H1 (cell line): ENCODE measurements around the gene IKZF2. TPM values are rescaled to one million over a fixed set of nuclear protein-coding genes. Genes with fewer than 3 reads are reported as not detected.

Experiments
- CTCF ChIA-PET: fragments of 300-600 bp; sonication (Branson Sonifier 250); formaldehyde crosslinking; loops from one replicate; lab custom pipeline; 2021; ENCODE audit not compliant: partially characterized antibody; lab: Charles Lee
- POLR2A ChIA-PET: fragments of 300-600 bp; sonication (Branson Sonifier 250); formaldehyde crosslinking; loops from one replicate; lab custom pipeline; 2021; ENCODE audit warnings: inconsistent platforms; ENCODE audit not compliant: partially characterized antibody; lab: Charles Lee
- DNase-seq, 2 experiments: peaks; one replicate each; pipeline versions ENCODE4 v3.0.0 to v3.0.0-alpha.2; 2010 to 2022; ENCODE audit warnings: low spot score in 2 of 2, low read depth in 1 of 2, mixed read lengths in 1 of 2
- FAIRE-seq: peaks from 2 replicates; lab custom pipeline; 2011; peaks lifted over from hg19 to GRCh38; lab: Jason Lieb, UNC
- H2AFZ ChIP-seq: 2 replicates; pipeline ENCODE4 v1.8.1; 2012; ENCODE audit warnings: low read length, inconsistent platforms
- H2AK5ac ChIP-seq: 2 replicates; pipeline ENCODE4 v1.6.1; 2013; ENCODE audit warnings: low read depth, low read length
- H2BK120ac ChIP-seq: replicated peaks from 2 replicates; pipeline ENCODE3; 2013; ENCODE audit warnings: low read depth, low read length, inconsistent platforms
- H2BK12ac ChIP-seq: 2 replicates; pipeline ENCODE4 v1.6.1; 2013; ENCODE audit warnings: low read depth, low read length
- H2BK15ac ChIP-seq: 2 replicates; pipeline ENCODE4 v1.6.1; 2013; ENCODE audit warnings: low read length
- H2BK20ac ChIP-seq: 2 replicates; pipeline ENCODE4 v1.6.1; 2013; ENCODE audit warnings: low read length
- H2BK5ac ChIP-seq: 2 replicates; pipeline ENCODE4 v1.6.1; 2013; ENCODE audit warnings: low read depth, low read length
- H3K14ac ChIP-seq: 2 replicates; pipeline ENCODE4 v1.6.1; 2013; ENCODE audit warnings: inconsistent platforms; ENCODE audit not compliant: insufficient read length
- H3K18ac ChIP-seq: 2 replicates; pipeline ENCODE4 v1.6.1; 2013; ENCODE audit warnings: low read length; ENCODE audit errors: extremely low read depth
- H3K23ac ChIP-seq: 2 replicates; pipeline ENCODE4 v1.6.1; 2013; ENCODE audit warnings: inconsistent platforms; ENCODE audit not compliant: insufficient read length
- H3K23me2 ChIP-seq: 2 replicates; pipeline ENCODE4 v1.6.1; 2013; ENCODE audit warnings: low read depth, low read length
- H3K27ac ChIP-seq: 2 replicates; pipeline ENCODE4 v1.6.1; 2011; ENCODE audit warnings: low read depth, low read length, inconsistent platforms
- H3K27me3 ChIP-seq, 4 experiments: replicated peaks in 1 of 4; 1 replicate in 1 of 4; 2 replicates in 3 of 4; pipeline versions ENCODE4 v1.6.1 to v1.8.1; 2011 to 2013; ENCODE audit warnings: low read length in 3 of 4, mild to moderate bottlenecking in 3 of 4, inconsistent platforms in 2 of 4, mixed read lengths in 2 of 4, moderate library complexity in 1 of 4; ENCODE audit not compliant: control insufficient read depth in 3 of 4, insufficient read depth in 3 of 4; ENCODE audit errors: extremely low read depth in 1 of 4
- H3K36me3 ChIP-seq, 4 experiments: 2 replicates each; pipeline versions ENCODE4 v1.6.1 to v1.8.1; 2011 to 2013; ENCODE audit warnings: mild to moderate bottlenecking in 4 of 4, low read length in 3 of 4, moderate library complexity in 2 of 4, control low read depth in 1 of 4, inconsistent platforms in 1 of 4; ENCODE audit not compliant: insufficient read depth in 4 of 4, control insufficient read depth in 2 of 4
- H3K4ac ChIP-seq: replicated peaks from 2 replicates; pipeline ENCODE3; 2013; ENCODE audit warnings: low read length, low read depth, mixed read lengths, inconsistent platforms; ENCODE audit not compliant: insufficient read length
- H3K4me1 ChIP-seq, 4 experiments: replicated peaks in 1 of 4; 1 replicate in 1 of 4; 2 replicates in 3 of 4; pipeline versions ENCODE4 v1.6.1 to v1.8.1; 2011 to 2013; ENCODE audit warnings: low read length in 3 of 4, inconsistent platforms in 2 of 4, mixed read lengths in 1 of 4; ENCODE audit not compliant: insufficient read depth in 4 of 4, control insufficient read depth in 3 of 4
- H3K4me2 ChIP-seq, 2 experiments: 2 replicates each; pipeline versions ENCODE4 v1.6.1 to v1.8.1; 2011 to 2013; ENCODE audit warnings: low read depth in 2 of 2, low read length in 2 of 2, control low read depth in 1 of 2, inconsistent platforms in 1 of 2, mild to moderate bottlenecking in 1 of 2; ENCODE audit not compliant: insufficient read depth in 1 of 2
- H3K4me3 ChIP-seq, 4 experiments: fragments of 200-600, 300-600 bp in 1 of 4; sonication (generic), shearing (Covaris generic), sonication (Bioruptor Twin) in 1 of 4; 2 replicates each; pipeline versions ENCODE4 v1.5.1 to v1.8.1; 2011 to 2016; ENCODE audit warnings: low read length in 4 of 4, low read depth in 3 of 4, control low read depth in 2 of 4, inconsistent platforms in 2 of 4, mild to moderate bottlenecking in 2 of 4, mixed read lengths in 1 of 4, moderate library complexity in 1 of 4; ENCODE audit not compliant: insufficient read depth in 2 of 4; ENCODE audit errors: extremely low read depth in 1 of 4
- H3K56ac ChIP-seq: replicated peaks from 2 replicates; pipeline ENCODE3; 2013; ENCODE audit warnings: low read depth, mild to moderate bottlenecking, mixed read lengths, low read length, inconsistent platforms; ENCODE audit not compliant: insufficient read length
- H3K79me1 ChIP-seq: 2 replicates; pipeline ENCODE4 v1.6.1; 2013; ENCODE audit warnings: low read depth, low read length, control low read depth
- H3K79me2 ChIP-seq, 2 experiments: 2 replicates each; pipeline versions ENCODE4 v1.6.1 to v1.8.1; 2012 to 2013; ENCODE audit warnings: low read length in 2 of 2, mild to moderate bottlenecking in 2 of 2, inconsistent platforms in 1 of 2; ENCODE audit not compliant: insufficient read depth in 2 of 2, control insufficient read depth in 1 of 2
- H3K9ac ChIP-seq, 4 experiments: replicated peaks in 1 of 4; 1 replicate in 1 of 4; 2 replicates in 3 of 4; pipeline versions ENCODE4 v1.6.1 to v1.8.1; 2011 to 2013; ENCODE audit warnings: low read depth in 3 of 4, low read length in 3 of 4, control low read depth in 2 of 4, mild to moderate bottlenecking in 2 of 4, moderate library complexity in 2 of 4, inconsistent platforms in 1 of 4; ENCODE audit errors: extremely low read depth in 1 of 4
- H3K9me3 ChIP-seq, 2 experiments: 2 replicates each; pipeline versions ENCODE4 v1.6.1 to v1.8.1; 2012 to 2013; ENCODE audit warnings: mild to moderate bottlenecking in 2 of 2, moderate library complexity in 2 of 2, control low read depth in 1 of 2, inconsistent platforms in 1 of 2, low read depth in 1 of 2, low read length in 1 of 2, mixed read lengths in 1 of 2; ENCODE audit not compliant: insufficient read depth in 2 of 2
- H4K20me1 ChIP-seq, 2 experiments: replicated peaks in 1 of 2; 2 replicates each; pipeline versions ENCODE3 to v1.8.1; 2011 to 2013; ENCODE audit warnings: inconsistent platforms in 2 of 2, low read length in 2 of 2, mild to moderate bottlenecking in 1 of 2; ENCODE audit not compliant: insufficient read depth in 2 of 2, control insufficient read depth in 1 of 2
- H4K5ac ChIP-seq: 2 replicates; pipeline ENCODE4 v1.6.1; 2013; ENCODE audit warnings: low read length, low read depth, mixed read lengths, inconsistent platforms; ENCODE audit not compliant: insufficient read length
- H4K8ac ChIP-seq: 2 replicates; pipeline ENCODE4 v1.8.0; 2013; ENCODE audit warnings: mild to moderate bottlenecking, moderate library complexity, low read length, inconsistent platforms; ENCODE audit not compliant: insufficient read depth; ENCODE audit errors: extremely low read depth
- H4K91ac ChIP-seq: replicated peaks from 2 replicates; pipeline ENCODE3; 2013; ENCODE audit warnings: low read length, mixed read lengths, inconsistent platforms; ENCODE audit not compliant: insufficient read length
- BRCA1 ChIP-seq: IDR thresholded peaks from 2 replicates; pipeline ENCODE4 v1.6.1; 2012; ENCODE audit warnings: low read depth, low read length, improper control_type of control experiment
- CTBP2 ChIP-seq: IDR thresholded peaks from 2 replicates; pipeline ENCODE4 v1.7.0; 2011; ENCODE audit warnings: borderline replicate concordance, mild to moderate bottlenecking, moderate library complexity, mixed read lengths, low read length; ENCODE audit not compliant: insufficient read depth, insufficient read length
- GABPA ChIP-seq: IDR thresholded peaks from 2 replicates; pipeline ENCODE4 v1.6.1; 2011; ENCODE audit warnings: mild to moderate bottlenecking, low read length, moderate library complexity, borderline replicate concordance; ENCODE audit not compliant: insufficient read depth
- HDAC2 ChIP-seq, 2 experiments: fragments of 300-600 bp in 1 of 2; sonication (generic) in 1 of 2; IDR thresholded peaks; 2 replicates each; pipeline ENCODE4 v1.6.1; 2011 to 2012; ENCODE audit warnings: low read depth in 2 of 2, low read length in 2 of 2, mild to moderate bottlenecking in 2 of 2, moderate library complexity in 2 of 2, borderline replicate concordance in 1 of 2, inconsistent platforms in 1 of 2
- PHF8 ChIP-seq: fragments of 200-600 bp; sonication (generic); conservative IDR thresholded peaks from 2 replicates; pipeline ENCODE4 v1.7.1; 2012; ENCODE audit warnings: low read depth, mild to moderate bottlenecking, inconsistent platforms, low read length, moderate library complexity
- SUZ12 ChIP-seq: fragments of 200-600 bp; sonication (generic); IDR thresholded peaks from 2 replicates; pipeline ENCODE4 v1.6.1; 2012; ENCODE audit warnings: mild to moderate bottlenecking, inconsistent platforms, low read length, moderate library complexity, mixed read lengths
- TAF7 ChIP-seq: optimal IDR thresholded peaks from 2 replicates; pipeline ENCODE3; 2011; ENCODE audit warnings: low read depth, mild to moderate bottlenecking, inconsistent platforms, low read length, moderate library complexity, borderline replicate concordance
- WGBS, 2 experiments: shearing (Covaris generic) in 1 of 2; methylation state at CpG; one replicate each; pipeline versions ENCODE4 v1.1.6 to v1.1.7; 2013 to 2015; ENCODE audit warnings: low lambda C conversion rate in 2 of 2, mixed read lengths in 2 of 2, inconsistent platforms in 1 of 2, low coverage in 1 of 2, missing lambda C conversion rate in 1 of 2; ENCODE audit not compliant: insufficient replicate concordance in 2 of 2, insufficient coverage in 1 of 2, insufficient read length in 1 of 2; ENCODE audit errors: extremely low coverage in 1 of 2, missing lambda C conversion rate in 1 of 2; 5-methylcytosine and 5-hydroxymethylcytosine counted together
- polyA plus RNA-seq, 7 experiments: library from polyadenylated mRNA; depleted of rRNA in 3 of 7; stranded (reverse) in 5 of 7; unstranded in 2 of 7; fragments of >200 nt in 5 of 7; fragments of 200-250 nt in 2 of 7; gene quantifications; 1 replicate in 5 of 7; 2 replicates in 1 of 7; 4 replicates in 1 of 7; pipeline versions ENCODE4 v1.2.1 to v1.2.3, GENCODE V29; 2011 to 2013; ENCODE audit warnings: missing spikeins in 2 of 7, mixed read lengths in 2 of 7
- total RNA-seq: library from RNA; stranded (reverse); fragmentation: NEBNext Ultra II Directional; extraction: Animal tissue kit (Norgen Biotek cat#: 25700); gene quantifications from 2 replicates; pipeline ENCODE4 v1.2.1, GENCODE V29; 2021
- TF ChIP-seq, protein P1 (sequence below), 3 experiments: IDR thresholded peaks; 1 replicate in 2 of 3; 2 replicates in 1 of 3; pipeline versions ENCODE4 v1.5.1 to v1.6.1; 2011; ENCODE audit warnings: low read length in 3 of 3, mild to moderate bottlenecking in 3 of 3, inconsistent platforms in 2 of 3, low read depth in 1 of 3, moderate library complexity in 1 of 3; ENCODE audit not compliant: insufficient read depth in 1 of 3; ENCODE audit errors: control extremely low read depth in 1 of 3
- TF ChIP-seq, protein P2 (sequence below): IDR thresholded peaks from 2 replicates; pipeline ENCODE4 v1.6.1; 2011; ENCODE audit warnings: low read depth, mild to moderate bottlenecking, low read length; ENCODE audit not compliant: insufficient read depth

Gene IKZF2
- total and polyA plus RNA-seq, 2 of the 8 experiments (the other 6 are each of a cell fraction or from before 2014, with no cell fraction given): 1.7 to 4.4 TPM

DNA sequence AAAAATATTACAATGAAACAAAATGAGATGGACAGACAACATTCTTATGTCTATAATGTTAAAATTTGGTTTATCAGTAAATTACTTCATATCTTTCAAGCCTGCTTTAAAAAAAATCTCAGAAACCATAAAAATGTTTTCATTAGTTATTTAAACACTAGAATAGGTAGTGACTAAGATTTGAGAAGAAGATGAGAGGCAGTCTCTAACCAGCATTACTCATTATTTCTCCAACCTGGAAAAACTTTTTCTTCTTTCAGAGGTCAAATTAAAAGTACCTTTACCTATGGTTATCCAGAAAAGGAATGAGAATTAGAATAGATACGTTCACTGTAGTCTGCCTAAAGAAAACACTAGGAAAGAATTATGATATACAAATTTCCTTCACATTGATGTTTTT is 50.3 kb downstream of the IKZF2 start:
- DNase-seq: no peak
- H4K5ac ChIP-seq: no peak overlapping the region
- H3K18ac ChIP-seq: no peak overlapping the region
- H3K36me3 ChIP-seq: no peaks in the 10 kb centered on the region
- POLR2A ChIA-PET: no interaction called here
- no peaks in the 10 kb centered on the region for H3K23me2 ChIP-seq
- no peak overlapping the region for H2BK5ac ChIP-seq
- H4K20me1 ChIP-seq: no peaks in the 10 kb centered on the region
- no peak overlapping the region for H3K23ac ChIP-seq
- no peak overlapping the region for H3K4me2 ChIP-seq
- no peaks in the 10 kb centered on the region for H3K79me2 ChIP-seq
- no peaks in the 10 kb centered on the region for H3K9me3 ChIP-seq
- H3K27me3 ChIP-seq: no peaks in the 10 kb centered on the region
- H4K8ac ChIP-seq: no peak overlapping the region
- no peak for TF ChIP-seq BRCA1
- no peak for TF ChIP-seq CTBP2
- no peak for TF ChIP-seq HDAC2 (IDR thresholded peaks at IDR 0.05; ENCODE audit: borderline replicate concordance in 1 of 2, low read depth in 2 of 2, low read length in 2 of 2)
- TF ChIP-seq, protein P1, sequence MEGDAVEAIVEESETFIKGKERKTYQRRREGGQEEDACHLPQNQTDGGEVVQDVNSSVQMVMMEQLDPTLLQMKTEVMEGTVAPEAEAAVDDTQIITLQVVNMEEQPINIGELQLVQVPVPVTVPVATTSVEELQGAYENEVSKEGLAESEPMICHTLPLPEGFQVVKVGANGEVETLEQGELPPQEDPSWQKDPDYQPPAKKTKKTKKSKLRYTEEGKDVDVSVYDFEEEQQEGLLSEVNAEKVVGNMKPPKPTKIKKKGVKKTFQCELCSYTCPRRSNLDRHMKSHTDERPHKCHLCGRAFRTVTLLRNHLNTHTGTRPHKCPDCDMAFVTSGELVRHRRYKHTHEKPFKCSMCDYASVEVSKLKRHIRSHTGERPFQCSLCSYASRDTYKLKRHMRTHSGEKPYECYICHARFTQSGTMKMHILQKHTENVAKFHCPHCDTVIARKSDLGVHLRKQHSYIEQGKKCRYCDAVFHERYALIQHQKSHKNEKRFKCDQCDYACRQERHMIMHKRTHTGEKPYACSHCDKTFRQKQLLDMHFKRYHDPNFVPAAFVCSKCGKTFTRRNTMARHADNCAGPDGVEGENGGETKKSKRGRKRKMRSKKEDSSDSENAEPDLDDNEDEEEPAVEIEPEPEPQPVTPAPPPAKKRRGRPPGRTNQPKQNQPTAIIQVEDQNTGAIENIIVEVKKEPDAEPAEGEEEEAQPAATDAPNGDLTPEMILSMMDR (IDR thresholded peaks at IDR 0.05; ENCODE audit: control extremely low read depth in 1 of 3, insufficient read depth in 1 of 3, low read depth in 1 of 3, low read length in 3 of 3): no peak
- TF ChIP-seq SUZ12: no peak
- TF ChIP-seq PHF8: no peak
- no peak for TF ChIP-seq TAF7
- no peak for TF ChIP-seq GABPA
- TF ChIP-seq, protein P2, sequence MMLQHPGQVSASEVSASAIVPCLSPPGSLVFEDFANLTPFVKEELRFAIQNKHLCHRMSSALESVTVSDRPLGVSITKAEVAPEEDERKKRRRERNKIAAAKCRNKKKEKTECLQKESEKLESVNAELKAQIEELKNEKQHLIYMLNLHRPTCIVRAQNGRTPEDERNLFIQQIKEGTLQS: no peak
- no peak overlapping the region for H3K14ac ChIP-seq
- H3K4ac ChIP-seq: no peak overlapping the region
- no peak overlapping the region for H2BK15ac ChIP-seq
- H2AFZ ChIP-seq: no peak overlapping the region
- WGBS, 2 experiments: 90% methylated on average over 1 of the region's 1 CpG; no CpG with 5 or more reads in 1 of the 2 experiments
- H3K4me1 ChIP-seq: no peaks in the 10 kb centered on the region; a peak in 1 of 7 replicates
- no peak overlapping the region for H2BK20ac ChIP-seq
- H3K27ac ChIP-seq: no peak overlapping the region
- H2AK5ac ChIP-seq: no peak overlapping the region
- no peak overlapping the region for H2BK12ac ChIP-seq
- no peak overlapping the region for H3K9ac ChIP-seq
- H3K79me1 ChIP-seq: no peaks in the 10 kb centered on the region
- H2BK120ac ChIP-seq: no peak overlapping the region
- CTCF ChIA-PET: no interaction called here
- no peak for FAIRE-seq
- H3K56ac ChIP-seq: no peak overlapping the region
- no peak overlapping the region for H3K4me3 ChIP-seq
- no peak overlapping the region for H4K91ac ChIP-seq
